Vagina (tissue), 2 donors: ENCODE measurements around the gene TNS1.

Experiments
- CTCF ChIP-seq, 3 experiments: fragments of 450-650 bp in 2 of 3; fragments of 200-600 bp in 1 of 3; sonication (generic) in 1 of 3; IDR thresholded peaks; one replicate each; pipeline ENCODE4 v1.5.1; 2017 to 2019; ENCODE audit warnings: antibody characterized with exemption in 3 of 3, mild to moderate bottlenecking in 2 of 3, moderate library complexity in 2 of 3
- POLR2A ChIP-seq, 2 donors: fragments of 450-650 bp; IDR thresholded peaks; one replicate each; pipeline ENCODE4 v1.6.1; 2017; ENCODE audit warnings: antibody characterized with exemption in 2 of 2, mild to moderate bottlenecking in 2 of 2, moderate library complexity in 2 of 2

GRCh38 chr2:217880891-217881290 lies 121.9 kb downstream of the TNS1 start:
- TF ChIP-seq CTCF (IDR thresholded peaks at IDR 0.05), result no peak
- TF ChIP-seq POLR2A (IDR thresholded peaks at IDR 0.05), result no peak
